AG04450 (cell line): ENCODE results near the gene MTHFD2L. TPM values are rescaled to one million over a fixed set of nuclear protein-coding genes. Genes with fewer than 3 reads are reported as not detected.

Source experiments
- CTCF ChIA-PET: fragments of 300-600, 350-600 bp; formaldehyde crosslinking; extraction: SDS; loops from one replicate; lab custom pipeline; 2022; ENCODE audit warnings: antibody characterized with exemption, inconsistent platforms; lab: Charles Lee
- POLR2A ChIA-PET: fragments of 350-600 bp; formaldehyde crosslinking; extraction: SDS; loops from one replicate; lab custom pipeline; 2021; ENCODE audit warnings: antibody characterized with exemption, inconsistent platforms; lab: Yijun Ruan, JAX
- DNase-seq: peaks from one replicate; pipeline ENCODE4 v3.0.0-alpha.2; 2011; ENCODE audit warnings: low read depth, low spot score
- H3K27ac ChIP-seq: one replicate; pipeline ENCODE4 v1.5.1; 2012; ENCODE audit warnings: low read depth, low read length, control low read depth
- H3K27me3 ChIP-seq: one replicate; pipeline ENCODE4 v1.6.0; 2012; ENCODE audit warnings: low read length; ENCODE audit not compliant: control insufficient read depth, insufficient read depth
- H3K4me3 ChIP-seq: 2 replicates; pipeline ENCODE4 v1.5.1; 2011; ENCODE audit warnings: mild to moderate bottlenecking, low read depth, low read length, control low read depth
- H3K9me3 ChIP-seq: 2 replicates; pipeline ENCODE4 v1.5.1; 2012; ENCODE audit warnings: low read length; ENCODE audit not compliant: control insufficient read depth, insufficient read depth
- polyA plus RNA-seq: library from polyadenylated mRNA; depleted of rRNA; stranded (reverse); fragments of >200 nt; gene quantifications from 2 replicates; pipeline ENCODE4 v1.2.3, GENCODE V29; 2011
- TF ChIP-seq, protein P1 (sequence below): IDR thresholded peaks from 2 replicates; pipeline ENCODE4 v1.5.1; 2011; ENCODE audit warnings: low read depth, low read length, control low read depth, inconsistent platforms

MTHFD2L gene
- polyA plus RNA-seq, 1 experiment: 6.2 TPM

- DNase-seq: no peak
- ChIA-PET CTCF (interaction anchor here (0.7 kb wide), 1 partner anchor 137 kb away, joined by 3 read pairs; no protein-coding TSS in a partner anchor), POLR2A (no interaction called here)
- TF ChIP-seq, protein P1, sequence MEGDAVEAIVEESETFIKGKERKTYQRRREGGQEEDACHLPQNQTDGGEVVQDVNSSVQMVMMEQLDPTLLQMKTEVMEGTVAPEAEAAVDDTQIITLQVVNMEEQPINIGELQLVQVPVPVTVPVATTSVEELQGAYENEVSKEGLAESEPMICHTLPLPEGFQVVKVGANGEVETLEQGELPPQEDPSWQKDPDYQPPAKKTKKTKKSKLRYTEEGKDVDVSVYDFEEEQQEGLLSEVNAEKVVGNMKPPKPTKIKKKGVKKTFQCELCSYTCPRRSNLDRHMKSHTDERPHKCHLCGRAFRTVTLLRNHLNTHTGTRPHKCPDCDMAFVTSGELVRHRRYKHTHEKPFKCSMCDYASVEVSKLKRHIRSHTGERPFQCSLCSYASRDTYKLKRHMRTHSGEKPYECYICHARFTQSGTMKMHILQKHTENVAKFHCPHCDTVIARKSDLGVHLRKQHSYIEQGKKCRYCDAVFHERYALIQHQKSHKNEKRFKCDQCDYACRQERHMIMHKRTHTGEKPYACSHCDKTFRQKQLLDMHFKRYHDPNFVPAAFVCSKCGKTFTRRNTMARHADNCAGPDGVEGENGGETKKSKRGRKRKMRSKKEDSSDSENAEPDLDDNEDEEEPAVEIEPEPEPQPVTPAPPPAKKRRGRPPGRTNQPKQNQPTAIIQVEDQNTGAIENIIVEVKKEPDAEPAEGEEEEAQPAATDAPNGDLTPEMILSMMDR: no peak
- Histone ChIP-seq H3K27ac (no peak overlapping the region), H3K4me3 (no peak overlapping the region), H3K9me3 (no peaks in the 10 kb centered on the region), H3K27me3 (no peaks in the 10 kb centered on the region)
Observed at GRCh38 chr4:74197080-74197479, 39.2 kb downstream of the MTHFD2L start.

DNA sequence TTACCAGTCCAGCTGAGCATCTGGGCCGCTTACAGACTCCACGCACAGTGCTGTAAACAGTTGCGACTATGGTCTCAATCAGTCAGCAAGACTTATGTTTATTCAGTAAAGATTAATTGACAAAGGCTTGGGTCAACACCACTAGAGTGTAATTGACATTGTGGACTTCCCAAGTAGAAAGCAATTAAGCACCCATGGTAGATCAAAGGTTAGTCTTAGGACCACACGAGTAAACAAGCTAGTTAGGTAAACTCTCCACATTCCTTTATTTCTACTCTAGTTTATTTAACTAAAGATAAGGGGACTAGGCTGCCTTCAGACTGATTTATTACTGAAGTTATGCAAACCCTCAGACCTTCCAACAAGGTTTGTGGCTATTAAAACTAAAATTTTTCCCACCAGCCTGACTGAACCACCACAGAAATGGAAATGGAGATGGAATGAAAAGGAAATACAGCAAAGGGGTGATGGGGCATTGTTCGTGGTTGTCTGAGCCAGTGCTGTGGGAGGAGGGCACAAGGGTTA, 44.2 kb downstream of the MTHFD2L start:
- CTCF ChIA-PET: interaction anchor here (0.7 to 1.6 kb wide), 3 partner anchors 13 to 29 kb away, joined by 3 to 7 read pairs (median 4); no protein-coding TSS in a partner anchor
- no peaks in the 10 kb centered on the region for H3K9me3 ChIP-seq
- no peaks in the 10 kb centered on the region for H3K27me3 ChIP-seq
- H3K4me3 ChIP-seq: no peak overlapping the region
- H3K27ac ChIP-seq: no peak overlapping the region
- DNase-seq: no peak
- TF ChIP-seq, protein P1: no peak
- POLR2A ChIA-PET: no interaction called here

DNA sequence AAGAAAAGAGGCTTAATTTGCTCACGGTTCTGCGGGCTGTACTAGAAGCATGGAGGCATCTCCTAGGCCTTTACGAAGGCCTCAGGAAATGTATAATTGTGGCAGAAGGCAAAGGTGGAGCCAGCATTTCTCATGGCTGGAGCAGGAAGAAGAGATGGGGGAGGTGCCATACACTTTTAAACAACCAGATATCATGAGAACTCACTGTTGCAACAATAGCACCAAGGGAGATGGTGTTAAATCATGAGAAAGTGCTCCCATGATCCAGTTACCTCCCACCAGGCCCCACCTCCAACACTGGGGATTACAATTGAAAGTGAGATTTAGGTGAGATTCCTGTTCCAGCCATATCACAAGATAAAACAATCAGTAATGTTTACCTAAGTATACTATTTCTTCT, 45.5 kb downstream of the MTHFD2L start:
- no peak overlapping the region for H3K4me3 ChIP-seq
- H3K27ac ChIP-seq: no peak overlapping the region
- TF ChIP-seq, protein P1: no peak
- POLR2A ChIA-PET: interaction anchor here (0.5 kb wide), 1 partner anchor 64 kb away, joined by 3 read pairs; no protein-coding TSS in a partner anchor
- CTCF ChIA-PET: interaction anchor here (1.6 kb wide), 1 partner anchor 25 kb away, joined by 4 read pairs; no protein-coding TSS in a partner anchor
- H3K27me3 ChIP-seq: no peaks in the 10 kb centered on the region
- DNase-seq: no peak
- H3K9me3 ChIP-seq: no peaks in the 10 kb centered on the region

DNA sequence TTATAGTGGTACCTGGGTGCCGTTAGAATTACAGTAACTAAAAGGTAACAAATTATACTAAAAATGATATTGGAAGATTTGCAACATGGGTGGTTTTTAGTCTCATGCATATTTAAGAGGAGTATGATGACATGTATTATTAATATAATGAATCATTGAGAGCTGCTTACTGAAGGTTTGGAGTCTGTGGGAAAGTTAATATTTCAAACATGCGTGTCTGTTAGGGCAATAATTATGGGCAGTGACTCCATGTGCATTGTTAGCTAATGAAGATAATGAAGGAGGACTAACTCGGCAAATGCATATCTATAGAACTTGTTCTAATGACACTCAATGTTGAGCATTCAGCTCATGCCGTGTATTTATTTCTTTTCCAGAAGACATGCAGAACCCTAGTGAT, 47.1 kb downstream of the MTHFD2L start:
- Histone ChIP-seq H3K27me3 (no peaks in the 10 kb centered on the region), H3K27ac (no peak overlapping the region), H3K4me3 (no peak overlapping the region), H3K9me3 (no peaks in the 10 kb centered on the region)
- no peak for DNase-seq
- ChIA-PET CTCF (interaction anchor here (0.8 to 1.0 kb wide), 2 partner anchors 108 to 548 kb away, joined by 3 read pairs; no protein-coding TSS in a partner anchor), POLR2A (no interaction called here)
- TF ChIP-seq, protein P1: no peak

- TF ChIP-seq, protein P1: no peak
- Histone ChIP-seq H3K4me3 (no peak overlapping the region), H3K27me3 (no peaks in the 10 kb centered on the region), H3K9me3 (no peaks in the 10 kb centered on the region), H3K27ac (no peak overlapping the region)
- CTCF ChIA-PET: interaction anchor here (0.8 to 1.3 kb wide), 4 partner anchors 108 to 547 kb away, joined by 3 read pairs; no protein-coding TSS in a partner anchor
- POLR2A ChIA-PET: no interaction called here
- no peak for DNase-seq
Observed at GRCh38 chr4:74205559-74205958, 47.6 kb downstream of the MTHFD2L start.
